HG03095 (cell line): ENCODE measurements around the gene CCDC183.
"Not testable (repeated sequence)": the region's sequence is repeated elsewhere in the genome, so short reads cannot be mapped to it uniquely, and the experiment has no call there.

Source experiments
- ATAC-seq: cut with Tn5 transposase; IDR thresholded peaks from one replicate; pipeline ENCODE4 v1.9.1; 2021; ENCODE audit warnings: moderate library complexity; ENCODE audit not compliant: unreplicated experiment

CCDC183 gene

GRCh38 chr9:136760424-136760823 lies 35.7 kb upstream of the CCDC183 start:
- ATAC-seq: no peak

- not testable (repeated sequence) for ATAC-seq
Measured at GRCh38 chr9:136760834-136761544, 35.1 kb upstream of the CCDC183 start.

GRCh38 chr9:136761545-136761981 lies 34.6 kb upstream of the CCDC183 start:
- ATAC-seq: no peak

DNA sequence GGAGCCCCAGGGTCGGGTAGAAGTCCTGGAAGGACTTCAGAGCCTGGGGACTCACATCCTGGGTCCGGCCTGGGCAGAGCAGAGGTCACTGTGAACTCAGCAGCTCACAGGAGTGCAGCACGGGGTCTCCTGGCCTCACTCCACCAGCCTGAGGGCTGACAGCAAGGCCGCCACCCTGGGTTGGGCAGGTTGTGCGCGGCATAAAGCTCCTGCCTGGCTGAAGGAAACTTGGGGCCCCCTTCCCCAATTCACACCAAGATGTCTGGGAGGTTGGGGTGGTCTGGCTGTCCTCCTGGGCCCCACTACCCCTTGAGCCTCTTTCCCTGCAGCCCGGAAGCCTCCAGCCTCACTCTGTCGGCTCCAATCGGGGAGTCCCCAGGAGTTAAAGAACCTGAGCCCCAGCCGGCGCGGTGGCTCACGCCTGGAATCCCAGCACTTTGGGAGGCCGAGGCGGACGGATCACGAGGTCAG lies 33.9 kb upstream of the CCDC183 start:
- no peak for ATAC-seq

DNA sequence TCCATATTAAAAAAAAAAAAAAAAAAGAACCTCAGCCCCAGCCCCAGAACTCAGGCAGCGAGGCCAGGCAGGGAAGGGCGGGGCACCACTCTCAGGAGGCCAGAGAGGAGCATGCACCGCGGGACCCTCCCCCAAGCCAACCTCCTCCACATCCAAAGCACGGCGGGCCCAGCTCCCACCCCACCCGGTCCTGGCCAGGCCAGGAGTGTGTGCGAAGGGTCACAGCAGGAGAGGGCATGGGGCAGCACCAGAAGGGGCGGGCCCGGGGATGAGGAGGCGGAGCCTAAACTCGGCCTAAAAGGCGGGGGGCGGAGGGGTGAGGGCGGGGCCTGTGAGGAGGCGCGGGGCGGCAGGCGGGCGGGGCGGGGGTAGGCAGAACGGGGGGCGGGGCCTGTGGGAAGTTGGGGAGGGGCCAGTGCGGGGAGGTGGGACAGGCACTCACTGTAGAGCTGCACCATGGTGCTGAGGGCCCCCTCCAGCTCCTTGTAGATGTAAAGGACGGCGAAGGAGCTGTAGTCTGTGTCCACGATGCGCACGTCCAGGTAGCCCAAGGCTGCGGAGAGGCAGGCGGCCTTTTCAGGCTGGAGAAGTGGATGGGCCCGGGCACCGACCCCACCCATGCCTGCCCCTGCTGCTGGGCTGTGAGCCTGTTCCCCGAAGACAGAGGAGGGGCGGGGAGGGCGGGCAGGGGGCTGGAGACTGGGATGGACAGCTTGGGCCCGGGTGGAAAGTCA lies 33.1 kb upstream of the CCDC183 start:
- ATAC-seq: no peak

GRCh38 chr9:136763649-136764035 lies 32.5 kb upstream of the CCDC183 start:
- no peak for ATAC-seq

GRCh38 chr9:136764301-136764891 lies 31.7 kb upstream of the CCDC183 start, which contains the start of gene LCN15:
TSS of gene LCN15 (minus strand) at chr9:136764518. CDS start at chr9:136764488, 30 bp downstream.
- ATAC-seq: no peak

DNA sequence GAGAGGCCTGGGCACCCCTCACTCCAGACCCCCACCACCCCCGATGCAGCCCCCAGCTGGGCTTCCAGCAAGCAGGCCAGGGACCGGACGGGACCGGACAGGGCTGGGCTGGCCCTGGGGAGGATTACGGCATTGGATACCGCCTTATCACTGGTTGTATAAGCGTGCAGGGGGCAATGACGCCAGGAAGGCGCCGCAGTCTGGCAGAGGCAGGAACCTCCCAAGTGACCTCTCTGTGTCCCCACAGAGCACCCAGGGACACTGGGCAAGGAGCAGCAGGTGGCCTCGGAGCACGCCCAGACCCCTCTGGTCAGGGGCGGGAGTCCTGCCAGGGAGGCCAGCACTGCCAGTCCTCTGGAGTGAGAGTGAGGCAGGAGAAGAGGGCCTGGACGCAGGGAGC lies 31.1 kb upstream of the CCDC183 start:
- ATAC-seq: no peak

GRCh38 chr9:136765745-136766409 lies 30.3 kb upstream of the CCDC183 start:
- ATAC-seq: peak; percentile 56

DNA sequence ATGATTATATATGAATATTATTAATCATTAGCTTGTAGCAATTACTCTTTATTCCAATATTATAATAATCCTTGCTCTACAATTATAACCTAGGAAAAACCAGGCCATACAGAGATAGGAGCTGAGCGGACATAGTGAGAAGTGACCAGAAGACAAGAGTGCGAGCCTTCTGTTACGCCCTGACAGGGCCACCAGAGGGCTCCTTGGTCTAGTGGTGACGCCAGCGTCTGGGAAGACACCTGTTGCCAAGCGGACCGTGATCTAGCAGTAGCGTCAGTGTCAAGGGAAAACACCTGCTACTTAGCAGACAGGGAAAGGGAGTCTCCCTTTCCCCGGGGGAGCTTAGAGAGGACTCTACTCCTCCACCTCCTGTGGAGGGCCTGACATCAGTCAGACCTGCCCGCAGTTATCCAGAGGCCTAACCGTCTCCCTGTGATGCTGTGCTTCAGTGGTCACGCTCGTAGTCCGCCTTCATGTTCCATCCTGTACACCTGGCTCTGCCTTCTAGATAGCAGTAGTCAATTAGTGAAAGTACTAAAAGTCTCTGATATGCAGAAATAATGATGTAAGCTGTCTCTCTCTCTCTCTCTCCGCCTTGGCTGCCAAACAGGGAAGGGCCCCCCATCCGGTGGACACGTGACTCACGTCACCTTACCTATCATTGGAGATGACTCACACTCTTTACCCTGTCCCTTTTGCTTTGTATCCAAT lies 29.6 kb upstream of the CCDC183 start:
- ATAC-seq: not testable (repeated sequence)

DNA sequence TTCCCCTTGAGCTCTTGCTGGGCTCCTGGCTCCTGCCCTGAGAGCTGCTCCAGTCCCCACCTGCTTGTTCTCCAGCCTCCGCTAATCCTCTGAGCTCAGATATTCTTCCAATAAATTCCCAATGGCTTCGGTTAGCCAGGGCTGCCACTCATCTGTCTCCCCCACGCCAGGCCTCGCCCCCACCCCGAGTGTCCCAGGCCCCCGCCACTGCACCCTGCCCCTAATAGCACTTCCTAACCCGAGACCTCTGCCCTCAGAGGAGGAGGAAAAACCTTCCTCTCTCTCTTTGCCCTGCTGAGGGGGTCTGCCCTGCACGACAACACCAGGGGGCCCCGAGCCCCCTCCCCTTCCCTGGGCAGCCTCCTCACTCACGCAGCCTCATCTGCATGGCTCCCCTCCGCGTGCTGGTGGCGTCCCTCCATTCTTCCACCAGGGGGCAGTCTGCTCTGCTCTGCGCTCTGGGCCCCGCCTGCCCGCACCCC lies 26.4 kb upstream of the CCDC183 start:
- ATAC-seq: no peak

DNA sequence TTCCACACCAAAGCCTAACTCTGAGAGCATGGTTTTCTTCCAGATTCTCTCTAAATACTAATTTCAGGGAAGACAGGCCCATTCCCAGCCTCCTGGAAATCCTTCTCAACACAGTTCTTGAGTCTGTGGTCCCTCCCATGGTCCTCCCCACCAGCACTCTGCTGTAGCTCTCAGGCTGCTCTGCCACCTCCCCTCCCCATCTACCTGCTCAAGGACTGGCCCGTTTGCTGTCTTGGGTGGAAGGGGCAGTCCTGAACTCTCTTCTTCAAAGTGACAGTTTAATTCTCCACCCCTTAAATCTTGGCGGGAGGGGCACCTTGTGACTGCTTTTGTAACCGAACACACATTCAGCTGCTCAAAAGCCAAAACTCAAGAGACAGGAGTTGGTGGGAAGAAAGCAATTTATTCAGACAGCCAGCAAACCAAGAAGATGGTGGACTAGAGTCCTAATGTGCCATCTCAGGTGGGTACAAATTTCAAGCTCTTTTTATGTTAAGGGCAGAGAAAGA lies 24.2 kb upstream of the CCDC183 start:
- ATAC-seq: no peak

GRCh38 chr9:136773386-136774044 lies 22.6 kb upstream of the CCDC183 start:
- ATAC-seq: no peak

GRCh38 chr9:136774416-136775045 lies 21.6 kb upstream of the CCDC183 start:
- no peak for ATAC-seq

DNA sequence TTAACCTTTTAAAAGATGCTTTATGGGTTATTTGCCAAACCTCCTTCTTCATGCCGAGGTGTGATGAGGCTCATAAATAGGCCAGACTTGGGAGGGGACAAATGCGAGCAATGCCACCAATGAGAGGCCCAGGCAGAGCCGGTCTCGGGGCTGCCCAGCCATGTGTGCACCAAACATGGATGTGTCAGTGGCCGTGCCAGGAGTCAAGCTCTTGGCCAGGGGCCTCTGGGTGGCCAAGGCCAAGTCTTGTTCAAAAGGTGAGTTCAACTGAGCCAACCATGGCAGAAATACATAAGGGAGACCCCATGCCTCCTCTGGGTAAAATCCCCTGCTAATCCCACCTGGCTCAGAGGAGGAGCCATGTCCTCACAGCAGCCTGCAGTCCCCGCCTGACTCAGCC lies 20.9 kb upstream of the CCDC183 start:
- ATAC-seq: no peak

DNA sequence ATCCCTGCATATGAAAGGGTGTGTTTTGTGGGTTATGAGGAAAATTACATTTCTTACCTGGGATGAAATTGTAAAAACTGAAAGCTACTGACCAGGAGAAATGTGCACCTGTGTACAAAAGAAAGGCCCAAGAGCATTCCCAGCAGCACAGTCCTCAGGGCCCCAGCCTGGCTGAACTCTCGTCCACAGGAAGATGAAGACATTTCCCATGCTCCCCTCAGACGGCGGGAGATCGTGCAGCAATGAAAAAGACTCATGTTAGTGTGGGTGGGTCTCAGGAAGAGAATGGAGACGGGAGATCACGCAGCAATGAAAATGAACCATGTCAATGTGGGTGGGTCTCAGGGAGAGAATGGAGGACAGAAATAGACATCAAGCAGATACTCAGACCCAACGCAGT lies 19.2 kb upstream of the CCDC183 start:
- no peak for ATAC-seq

GRCh38 chr9:136777359-136777758 lies 18.8 kb upstream of the CCDC183 start:
- no peak for ATAC-seq

- ATAC-seq: no peak
Measured at GRCh38 chr9:136779808-136780207, 16.3 kb upstream of the CCDC183 start.

GRCh38 chr9:136782452-136782851 lies 13.7 kb upstream of the CCDC183 start:
- ATAC-seq: no peak
